HL-60/S4 (cell line): Measurements from ENCODE around the gene NOTO.

Experiments used
- in situ Hi-C: fragments of 300-500 bp; cut with MboI; formaldehyde crosslinking; loops from 2 replicates; pipeline ENCODE4 v1.14.3; 2022; ENCODE audit warnings: low sequenced_read_pairs

The NOTO gene

GRCh38 chr2:73202156-73203054 is at the start of gene NOTO:
TSS of gene NOTO (plus strand) at chr2:73202574. CDS start at chr2:73202667, 93 bp downstream.
- in situ Hi-C loops: no loop called here

- in situ Hi-C loops: loop anchor here (25.0 kb wide), 2 partner anchors 169 to 269 kb away; partner anchors contain the start of gene SPR
Observed at GRCh38 chr2:73156539-73157124, 45.7 kb upstream of the NOTO start.

- in situ Hi-C loops: loop anchor here (25.0 kb wide), 2 partner anchors 176 to 276 kb away; partner anchors contain the start of gene SPR
Observed at GRCh38 chr2:73162856-73163391, 39.5 kb upstream of the NOTO start.

- in situ Hi-C loops: loop anchor here (25.0 kb wide), 2 partner anchors 176 to 276 kb away; partner anchors contain the start of gene SPR
Observed at GRCh38 chr2:73163483-73164367, 38.6 kb upstream of the NOTO start.

GRCh38 chr2:73165978-73166377 is 36.4 kb upstream of the NOTO start:
- in situ Hi-C loops: loop anchor here (25.0 kb wide), 2 partner anchors 179 to 279 kb away; partner anchors contain the start of gene SPR

GRCh38 chr2:73166813-73167212 is 35.6 kb upstream of the NOTO start:
- in situ Hi-C loops: loop anchor here (25.0 kb wide), 2 partner anchors 180 to 280 kb away; partner anchors contain the start of gene SPR

GRCh38 chr2:73168348-73168747 is 34.0 kb upstream of the NOTO start:
- in situ Hi-C loops: loop anchor here (25.0 kb wide), 2 partner anchors 181 to 281 kb away; partner anchors contain the start of gene SPR

- in situ Hi-C loops: loop anchor here (25.0 kb wide), 2 partner anchors 183 to 283 kb away; partner anchors contain the start of gene SPR
Observed at GRCh38 chr2:73170341-73170740, 32.0 kb upstream of the NOTO start.

- in situ Hi-C loops: loop anchor here (25.0 kb wide), 2 partner anchors 186 to 286 kb away; partner anchors contain the start of gene SPR
Observed at GRCh38 chr2:73172963-73173362, 29.4 kb upstream of the NOTO start.

GRCh38 chr2:73173781-73174180 is 28.6 kb upstream of the NOTO start:
- in situ Hi-C loops: loop anchor here (25.0 kb wide), 2 partner anchors 186 to 286 kb away; partner anchors contain the start of gene SPR

- in situ Hi-C loops: loop anchor here (25.0 kb wide), 2 partner anchors 187 to 287 kb away; partner anchors contain the start of gene SPR
Observed at GRCh38 chr2:73174244-73174643, 28.1 kb upstream of the NOTO start.

GRCh38 chr2:73174941-73175662 is 27.3 kb upstream of the NOTO start:
- in situ Hi-C loops: loop anchor here (25.0 kb wide), 2 partner anchors 188 to 288 kb away; partner anchors contain the start of gene SPR

- in situ Hi-C loops: no loop called here
Observed at GRCh38 chr2:73175663-73176204, 26.6 kb upstream of the NOTO start.

- in situ Hi-C loops: no loop called here
Observed at GRCh38 chr2:73176205-73176880, 26.0 kb upstream of the NOTO start.

GRCh38 chr2:73176881-73177644 is 25.3 kb upstream of the NOTO start:
- in situ Hi-C loops: no loop called here

GRCh38 chr2:73177645-73178255 is 24.6 kb upstream of the NOTO start:
- in situ Hi-C loops: no loop called here

- in situ Hi-C loops: no loop called here
Observed at GRCh38 chr2:73185965-73186364, 16.4 kb upstream of the NOTO start.
